T-cell (primary cell): ENCODE data around the gene HOXD4. TPM values are rescaled to one million over a fixed set of nuclear protein-coding genes. Genes with fewer than 3 reads are reported as not detected.
A peak's percentile ranks its signal among the peaks of the same experiment; 100 is the strongest.

Source experiments
- ATAC-seq, 4 experiments: fragments of 200-7000 bp in 3 of 4; fragments of 150-1000 bp in 1 of 4; cut with Tn5 transposase; replicated peaks in 1 of 4; 1 replicate in 3 of 4; 2 replicates in 1 of 4; pipeline ENCODE4 v1.10.0; 2021; ENCODE audit warnings: moderate library complexity in 3 of 4, mild to moderate bottlenecking in 2 of 4, moderate number of reproducible peaks in 1 of 4
- CTCF ChIA-PET, 2 donors: fragments of 300-600 bp; sonication (Branson Sonifier 250); formaldehyde crosslinking; loops; one replicate each; lab custom pipeline; 2022; ENCODE audit warnings: antibody characterized with exemption in 2 of 2; lab: Charles Lee
- POLR2A ChIA-PET, 2 donors: fragments of 300-600 bp; sonication (Branson Sonifier 250); formaldehyde crosslinking; loops; one replicate each; lab custom pipeline; 2022; ENCODE audit warnings: antibody characterized with exemption in 2 of 2; lab: Charles Lee
- DNase-seq, 35 experiments: peaks; one replicate each; pipeline versions ENCODE4 v3.0.0 to v3.0.0-alpha.2; 2013 to 2023
- H3K27ac ChIP-seq: one replicate; pipeline ENCODE4 v1.5.1; 2013; ENCODE audit warnings: low read length
- H3K27me3 ChIP-seq, 2 experiments: replicated peaks in 1 of 2; 1 replicate in 1 of 2; 2 replicates in 1 of 2; pipeline versions ENCODE4 v1.6.1 to v1.7.0; 2013; ENCODE audit warnings: low read length in 1 of 2, mixed read lengths in 1 of 2; ENCODE audit not compliant: control insufficient read depth in 2 of 2, insufficient read depth in 2 of 2; ENCODE audit errors: extremely low read depth in 1 of 2
- H3K36me3 ChIP-seq, 2 donors: 1 replicate in 1 of 2; 2 replicates in 1 of 2; pipeline versions ENCODE4 v1.6.1 to v1.7.0; 2013; ENCODE audit warnings: low read length in 1 of 2; ENCODE audit not compliant: control insufficient read depth in 2 of 2, insufficient read depth in 1 of 2; ENCODE audit errors: extremely low read depth in 1 of 2
- H3K4me1 ChIP-seq, 2 experiments: 1 replicate in 1 of 2; 2 replicates in 1 of 2; pipeline versions ENCODE4 v1.6.1 to v1.7.0; 2013; ENCODE audit warnings: low read length in 2 of 2, mixed read lengths in 1 of 2; ENCODE audit not compliant: insufficient read depth in 2 of 2, control insufficient read depth in 1 of 2; ENCODE audit errors: extremely low read depth in 1 of 2
- H3K4me3 ChIP-seq, 2 donors: 1 replicate in 1 of 2; 2 replicates in 1 of 2; pipeline versions ENCODE4 v1.5.1 to v1.7.0; 2013; ENCODE audit warnings: mild to moderate bottlenecking in 2 of 2, low read length in 1 of 2, moderate library complexity in 1 of 2; ENCODE audit not compliant: control insufficient read depth in 1 of 2; ENCODE audit errors: extremely low read depth in 1 of 2
- H3K9me3 ChIP-seq: 2 replicates; pipeline ENCODE4 v1.7.0; 2013
- H3K27ac Mint-ChIP-seq, 2 donors: one replicate each; pipeline ENCODE4 v1.8.0; 2020 to 2021; ENCODE audit warnings: mild to moderate bottlenecking in 2 of 2, mixed read lengths in 2 of 2
- H3K27me3 Mint-ChIP-seq, 2 donors: one replicate each; pipeline ENCODE4 v1.8.0; 2021 to 2022; ENCODE audit warnings: mixed read lengths in 2 of 2
- H3K36me3 Mint-ChIP-seq: one replicate; pipeline ENCODE4 v1.8.0; 2021; ENCODE audit warnings: mixed read lengths
- H3K4me1 Mint-ChIP-seq, 3 donors: one replicate each; pipeline ENCODE4 v1.8.0; 2020 to 2022; ENCODE audit warnings: mixed read lengths in 3 of 3, mild to moderate bottlenecking in 1 of 3
- H3K4me3 Mint-ChIP-seq, 3 donors: one replicate each; pipeline ENCODE4 v1.8.0; 2020 to 2022; ENCODE audit warnings: mild to moderate bottlenecking in 3 of 3, mixed read lengths in 3 of 3, moderate library complexity in 3 of 3
- H3K9me3 Mint-ChIP-seq, 3 donors: one replicate each; pipeline ENCODE4 v1.8.0; 2020 to 2022; ENCODE audit warnings: mixed read lengths in 3 of 3
- WGBS: methylation state at CpG from one replicate; pipeline ENCODE4 v1.1.5; 2013; ENCODE audit warnings: missing lambda C conversion rate; ENCODE audit not compliant: insufficient coverage; 5-methylcytosine and 5-hydroxymethylcytosine counted together
- total RNA-seq, 35 experiments: library from RNA in 6 of 35; stranded (reverse) in 6 of 35; fragments of 120-200 nt in 1 of 35; gene quantifications; one replicate each; pipeline versions ENCODE4 v1.2.1 to v1.2.4 and lab custom pipeline; 2013 to 2026

HOXD4 gene
- total RNA-seq, 5 donors from 2014 or later (not counting 1 experiment from before 2014, with no cell fraction given) = not detected

- Histone ChIP-seq H3K9me3 (no peaks in the 10 kb centered on the region), H3K27me3 (peaks cover 43 to 75% of the 10 kb centered on the region in 2 experiments), H3K4me1 (peaks cover 6 to 30% of the 10 kb centered on the region in 2 experiments), H3K27ac (no peak overlapping the region), H3K4me3 (peak overlapping the region in 1 of 2 donors; percentile 51), H3K36me3 (no peaks in the 10 kb centered on the region)
- POLR2A ChIA-PET = interaction anchor here in 1 of 2 donors (0.8 kb wide), 1 partner anchor 36 kb away, joined by 3 read pairs; no protein-coding TSS in a partner anchor
- Mint-ChIP-seq H3K27me3 (peaks cover 81 to 85% of the 10 kb centered on the region in 2 donors), H3K4me3 (peak overlapping the region; percentile 58 to 77 (median 66)), H3K36me3 (no peaks in the 10 kb centered on the region), H3K4me1 (peaks cover 24 to 46% (median 38%) of the 10 kb centered on the region in 3 donors), H3K9me3 (no peaks in the 10 kb centered on the region), H3K27ac (no peak overlapping the region)
- peak; percentile 36 to 56 (median 48) for ATAC-seq
- CTCF ChIA-PET = interaction anchor here (0.9 to 2.2 kb wide), 6 partner anchors 9 to 1019 kb away, joined by 3 to 6 read pairs (median 4); no protein-coding TSS in a partner anchor
- 3% methylated on average over 97 of the region's 100 CpGs for WGBS
- DNase-seq = peak in 4 of 35 experiments; percentile 13 to 46 (median 23)
Observed at GRCh38 chr2:176130147-176130956, 21.0 kb upstream of the HOXD4 start.

- Mint-ChIP-seq H3K4me1 (peaks cover 30 to 54% (median 46%) of the 10 kb centered on the region in 3 donors), H3K27me3 (peaks cover 81 to 85% of the 10 kb centered on the region in 2 donors), H3K27ac (peak overlapping the region in 1 of 2 donors; percentile 71), H3K9me3 (no peaks in the 10 kb centered on the region), H3K36me3 (no peaks in the 10 kb centered on the region), H3K4me3 (peak overlapping the region; percentile 58 to 77 (median 66))
- ATAC-seq (no peak), DNase-seq (no peak)
- 20% methylated on average over 2 of the region's 15 CpGs for WGBS
- H3K27ac ChIP-seq = no peak overlapping the region
- no peaks in the 10 kb centered on the region for H3K9me3 ChIP-seq
- ChIA-PET POLR2A (interaction anchor here in 1 of 2 donors (0.8 kb wide), 1 partner anchor 37 kb away, joined by 3 read pairs; no protein-coding TSS in a partner anchor), CTCF (interaction anchor here (0.5 to 2.2 kb wide), 17 partner anchors 9 to 1249 kb away, joined by 3 to 6 read pairs (median 4); no protein-coding TSS in a partner anchor)
- peak overlapping the region in 1 of 2 donors; percentile 51 for H3K4me3 ChIP-seq
- peaks cover 46 to 76% of the 10 kb centered on the region in 2 experiments for H3K27me3 ChIP-seq
- peaks cover 7 to 37% of the 10 kb centered on the region in 2 experiments for H3K4me1 ChIP-seq
- no peaks in the 10 kb centered on the region for H3K36me3 ChIP-seq
Observed at GRCh38 chr2:176130957-176131847, 20.1 kb upstream of the HOXD4 start.

GRCh38 chr2:176131848-176132158 lies 19.5 kb upstream of the HOXD4 start:
- Mint-ChIP-seq H3K27me3 (peaks cover 77 to 83% of the 10 kb centered on the region in 2 donors), H3K4me1 (peaks cover 32 to 55% (median 48%) of the 10 kb centered on the region in 3 donors), H3K36me3 (no peaks in the 10 kb centered on the region), H3K9me3 (no peaks in the 10 kb centered on the region), H3K27ac (no peak overlapping the region), H3K4me3 (peak overlapping the region in 2 of 3 donors; percentile 74 to 77)
- DNase-seq = no peak
- Histone ChIP-seq H3K9me3 (no peaks in the 10 kb centered on the region), H3K36me3 (no peaks in the 10 kb centered on the region), H3K4me1 (peaks cover 9 to 42% of the 10 kb centered on the region in 2 experiments), H3K27me3 (peaks cover 45 to 77% of the 10 kb centered on the region in 2 experiments), H3K27ac (no peak overlapping the region), H3K4me3 (peak overlapping the region in 1 of 2 donors; percentile 45)
- no peak for ATAC-seq
- no CpG with 5 or more reads among the region's 4 CpGs for WGBS
- ChIA-PET POLR2A (interaction anchor here in 1 of 2 donors (0.6 kb wide), 1 partner anchor 8 kb away, joined by 3 read pairs; no protein-coding TSS in a partner anchor), CTCF (interaction anchor here (0.6 to 2.2 kb wide), 15 partner anchors 8 to 1019 kb away, joined by 3 to 6 read pairs (median 4); no protein-coding TSS in a partner anchor)

- 10% methylated on average over 17 of the region's 33 CpGs for WGBS
- no peaks in the 10 kb centered on the region for H3K36me3 Mint-ChIP-seq
- Histone ChIP-seq H3K4me1 (peaks cover 11 to 43% of the 10 kb centered on the region in 2 experiments), H3K27ac (no peak overlapping the region), H3K9me3 (no peaks in the 10 kb centered on the region), H3K36me3 (no peaks in the 10 kb centered on the region), H3K27me3 (peaks cover 47 to 79% of the 10 kb centered on the region in 2 experiments), H3K4me3 (peak overlapping the region; percentile 19 to 45)
- ChIA-PET POLR2A (interaction anchor here in 1 of 2 donors (0.6 to 0.7 kb wide), 2 partner anchors 7 to 351 kb away, joined by 3 read pairs; no protein-coding TSS in a partner anchor), CTCF (interaction anchor here (0.6 to 2.2 kb wide), 17 partner anchors 8 to 1018 kb away, joined by 3 to 6 read pairs (median 4); no protein-coding TSS in a partner anchor)
- peaks cover 76 to 84% of the 10 kb centered on the region in 2 donors for H3K27me3 Mint-ChIP-seq
- H3K9me3 Mint-ChIP-seq = no peaks in the 10 kb centered on the region
- no peak for ATAC-seq
- DNase-seq = peak in 1 of 35 experiments; percentile 53
- H3K4me3 Mint-ChIP-seq = peak overlapping the region; percentile 74 to 79 (median 77)
- H3K4me1 Mint-ChIP-seq = peaks cover 32 to 53% (median 51%) of the 10 kb centered on the region in 3 donors
- peak overlapping the region in 1 of 2 donors; percentile 47 for H3K27ac Mint-ChIP-seq
Observed at GRCh38 chr2:176132205-176133171, 18.9 kb upstream of the HOXD4 start.

- DNase-seq (no peak), ATAC-seq (no peak)
- Mint-ChIP-seq H3K4me1 (peaks cover 30 to 47% (median 46%) of the 10 kb centered on the region in 3 donors), H3K27ac (no peak overlapping the region), H3K36me3 (no peaks in the 10 kb centered on the region), H3K4me3 (no peak overlapping the region), H3K9me3 (peaks cover 0 to 2% (median 2%) of the 10 kb centered on the region in 3 donors), H3K27me3 (peaks cover 76 to 85% of the 10 kb centered on the region in 2 donors)
- peaks cover 3% of the 10 kb centered on the region for H3K9me3 ChIP-seq
- H3K4me1 ChIP-seq = peaks cover 11 to 40% of the 10 kb centered on the region in 2 experiments
- no peak overlapping the region for H3K4me3 ChIP-seq
- no peaks in the 10 kb centered on the region for H3K36me3 ChIP-seq
- H3K27ac ChIP-seq = no peak overlapping the region
- POLR2A ChIA-PET = no interaction called here
- CTCF ChIA-PET = interaction anchor here (0.6 to 1.6 kb wide), 4 partner anchors 20 to 1015 kb away, joined by 3 to 4 read pairs (median 4); no protein-coding TSS in a partner anchor
- peaks cover 54 to 77% of the 10 kb centered on the region in 2 experiments for H3K27me3 ChIP-seq
Observed at GRCh38 chr2:176133389-176133788, 18.0 kb upstream of the HOXD4 start.
